Skeletal muscle satellite cell (primary cell): ENCODE data around the gene SELENOO.

Experiments used
- H3K27me3 ChIP-seq: 2 replicates; pipeline ENCODE4 v1.7.0; 2013; ENCODE audit warnings: low read length; ENCODE audit not compliant: control insufficient read depth, insufficient read depth
- H3K36me3 ChIP-seq: 2 replicates; pipeline ENCODE4 v1.7.0; 2013; ENCODE audit warnings: mild to moderate bottlenecking, control low read depth, low read length; ENCODE audit not compliant: insufficient read depth
- H3K4me1 ChIP-seq: 2 replicates; pipeline ENCODE4 v1.7.0; 2013; ENCODE audit warnings: low read length; ENCODE audit not compliant: control insufficient read depth, insufficient read depth
- H3K4me2 ChIP-seq: 2 replicates; pipeline ENCODE4 v1.7.0; 2013; ENCODE audit warnings: mild to moderate bottlenecking, low read length
- H3K4me3 ChIP-seq: 2 replicates; pipeline ENCODE4 v1.7.0; 2013; ENCODE audit warnings: low read length
- H3K9ac ChIP-seq: 2 replicates; pipeline ENCODE4 v1.7.0; 2013; ENCODE audit warnings: mild to moderate bottlenecking, low read depth, low read length, moderate library complexity
- H3K9me3 ChIP-seq: replicated peaks from 2 replicates; pipeline ENCODE4 v1.7.0; 2013; ENCODE audit warnings: mild to moderate bottlenecking, control low read depth, low read length

The SELENOO gene

GRCh38 chr22:50189849-50190181, 11.0 kb upstream of the SELENOO start:
- Histone ChIP-seq H3K4me1 (peaks cover 30% of the 10 kb centered on the region), H3K9ac (no peak overlapping the region), H3K27me3 (no peaks in the 10 kb centered on the region), H3K4me3 (no peak overlapping the region), H3K4me2 (peak overlapping the region; percentile 78), H3K36me3 (peaks cover 16% of the 10 kb centered on the region), H3K9me3 (no peaks in the 10 kb centered on the region)

GRCh38 chr22:50190182-50190940, 10.4 kb upstream of the SELENOO start:
- peak overlapping the region; percentile 78 for H3K4me2 ChIP-seq
- H3K4me3 ChIP-seq: peak overlapping the region; percentile 59
- no peaks in the 10 kb centered on the region for H3K27me3 ChIP-seq
- no peaks in the 10 kb centered on the region for H3K9me3 ChIP-seq
- H3K36me3 ChIP-seq: peaks cover 20% of the 10 kb centered on the region
- peaks cover 27% of the 10 kb centered on the region for H3K4me1 ChIP-seq
- peak overlapping the region; percentile 54 for H3K9ac ChIP-seq

GRCh38 chr22:50190941-50191741, 9.7 kb upstream of the SELENOO start:
- H3K27me3 ChIP-seq: no peaks in the 10 kb centered on the region
- peak overlapping the region; percentile 78 for H3K4me2 ChIP-seq
- H3K36me3 ChIP-seq: peaks cover 20% of the 10 kb centered on the region
- H3K4me1 ChIP-seq: peaks cover 25% of the 10 kb centered on the region
- peak overlapping the region; percentile 59 for H3K4me3 ChIP-seq
- no peaks in the 10 kb centered on the region for H3K9me3 ChIP-seq
- peak overlapping the region; percentile 54 for H3K9ac ChIP-seq

- Histone ChIP-seq H3K4me1 (peaks cover 17% of the 10 kb centered on the region), H3K4me3 (no peak overlapping the region), H3K36me3 (peaks cover 23% of the 10 kb centered on the region)
Measured at GRCh38 chr22:50192436-50193204, 8.2 kb upstream of the SELENOO start.

GRCh38 chr22:50193621-50194020, 7.2 kb upstream of the SELENOO start:
- no peak overlapping the region for H3K4me2 ChIP-seq
- H3K4me3 ChIP-seq: no peak overlapping the region
- no peaks in the 10 kb centered on the region for H3K9me3 ChIP-seq
- peaks cover 17% of the 10 kb centered on the region for H3K4me1 ChIP-seq
- no peaks in the 10 kb centered on the region for H3K27me3 ChIP-seq
- no peak overlapping the region for H3K9ac ChIP-seq
- peaks cover 25% of the 10 kb centered on the region for H3K36me3 ChIP-seq

More at GRCh38 chr22:50192436-50193204, 8.2 kb upstream of the SELENOO start:
- no peak overlapping the region for H3K4me2 ChIP-seq
- H3K9ac ChIP-seq: no peak overlapping the region
- H3K9me3 ChIP-seq: no peaks in the 10 kb centered on the region
- H3K27me3 ChIP-seq: no peaks in the 10 kb centered on the region

GRCh38 chr22:50194037-50194805, 6.6 kb upstream of the SELENOO start:
- Histone ChIP-seq H3K4me1 (peaks cover 17% of the 10 kb centered on the region), H3K36me3 (peaks cover 24% of the 10 kb centered on the region), H3K9me3 (no peaks in the 10 kb centered on the region), H3K27me3 (no peaks in the 10 kb centered on the region), H3K4me3 (no peak overlapping the region), H3K4me2 (no peak overlapping the region), H3K9ac (no peak overlapping the region)

- Histone ChIP-seq H3K4me1 (peaks cover 6% of the 10 kb centered on the region), H3K27me3 (no peaks in the 10 kb centered on the region), H3K4me3 (no peak overlapping the region), H3K9ac (no peak overlapping the region), H3K9me3 (no peaks in the 10 kb centered on the region), H3K36me3 (peaks cover 24% of the 10 kb centered on the region), H3K4me2 (no peak overlapping the region)
Measured at GRCh38 chr22:50196256-50196655, 4.6 kb upstream of the SELENOO start.

- Histone ChIP-seq H3K4me3 (no peak overlapping the region), H3K36me3 (peaks cover 24% of the 10 kb centered on the region), H3K4me1 (peaks cover 10% of the 10 kb centered on the region), H3K9me3 (no peaks in the 10 kb centered on the region), H3K4me2 (no peak overlapping the region), H3K27me3 (no peaks in the 10 kb centered on the region), H3K9ac (no peak overlapping the region)
Measured at GRCh38 chr22:50197000-50197800, 3.6 kb upstream of the SELENOO start.

GRCh38 chr22:50197856-50198623, 2.8 kb upstream of the SELENOO start:
- no peak overlapping the region for H3K4me3 ChIP-seq
- no peaks in the 10 kb centered on the region for H3K9me3 ChIP-seq
- H3K4me1 ChIP-seq: peaks cover 12% of the 10 kb centered on the region
- H3K9ac ChIP-seq: no peak overlapping the region
- no peak overlapping the region for H3K4me2 ChIP-seq
- H3K36me3 ChIP-seq: peaks cover 27% of the 10 kb centered on the region
- no peaks in the 10 kb centered on the region for H3K27me3 ChIP-seq

- Histone ChIP-seq H3K27me3 (no peaks in the 10 kb centered on the region), H3K4me2 (no peak overlapping the region), H3K9ac (no peak overlapping the region), H3K4me3 (no peak overlapping the region), H3K9me3 (no peaks in the 10 kb centered on the region), H3K36me3 (peaks cover 31% of the 10 kb centered on the region), H3K4me1 (peaks cover 12% of the 10 kb centered on the region)
Measured at GRCh38 chr22:50198624-50199017, 2.2 kb upstream of the SELENOO start.
